Peyer's patch (tissue), 4 donors: Measurements from ENCODE around the gene ROBO2.

Source experiments
- POLR2A ChIP-seq, 2 donors: fragments of 450-650 bp; IDR thresholded peaks; one replicate each; pipeline ENCODE4 v1.5.1; 2017; ENCODE audit warnings: antibody characterized with exemption in 2 of 2, mild to moderate bottlenecking in 2 of 2, moderate library complexity in 2 of 2
- TF ChIP-seq, protein P1 (sequence below), 6 experiments: fragments of 450-650 bp in 4 of 6; fragments of 200-600 bp in 2 of 6; sonication (generic) in 1 of 6; IDR thresholded peaks; one replicate each; pipeline ENCODE4 v1.5.1; 2017 to 2019; ENCODE audit warnings: antibody characterized with exemption in 6 of 6, mild to moderate bottlenecking in 3 of 6, moderate library complexity in 1 of 6

- TF ChIP-seq, protein P1, sequence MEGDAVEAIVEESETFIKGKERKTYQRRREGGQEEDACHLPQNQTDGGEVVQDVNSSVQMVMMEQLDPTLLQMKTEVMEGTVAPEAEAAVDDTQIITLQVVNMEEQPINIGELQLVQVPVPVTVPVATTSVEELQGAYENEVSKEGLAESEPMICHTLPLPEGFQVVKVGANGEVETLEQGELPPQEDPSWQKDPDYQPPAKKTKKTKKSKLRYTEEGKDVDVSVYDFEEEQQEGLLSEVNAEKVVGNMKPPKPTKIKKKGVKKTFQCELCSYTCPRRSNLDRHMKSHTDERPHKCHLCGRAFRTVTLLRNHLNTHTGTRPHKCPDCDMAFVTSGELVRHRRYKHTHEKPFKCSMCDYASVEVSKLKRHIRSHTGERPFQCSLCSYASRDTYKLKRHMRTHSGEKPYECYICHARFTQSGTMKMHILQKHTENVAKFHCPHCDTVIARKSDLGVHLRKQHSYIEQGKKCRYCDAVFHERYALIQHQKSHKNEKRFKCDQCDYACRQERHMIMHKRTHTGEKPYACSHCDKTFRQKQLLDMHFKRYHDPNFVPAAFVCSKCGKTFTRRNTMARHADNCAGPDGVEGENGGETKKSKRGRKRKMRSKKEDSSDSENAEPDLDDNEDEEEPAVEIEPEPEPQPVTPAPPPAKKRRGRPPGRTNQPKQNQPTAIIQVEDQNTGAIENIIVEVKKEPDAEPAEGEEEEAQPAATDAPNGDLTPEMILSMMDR (IDR thresholded peaks at IDR 0.05) = no peak
- no peak for TF ChIP-seq POLR2A (IDR thresholded peaks at IDR 0.05)
These were observed 375.0 kb downstream of the ROBO2 start for GRCh38 chr3:77414881-77415280.
